Body of pancreas (tissue), 4 donors: ENCODE measurements around the gene KRT80. TPM values are rescaled to one million over a fixed set of nuclear protein-coding genes. Genes with fewer than 3 reads are reported as not detected.
A peak's percentile ranks its signal among the peaks of the same experiment; 100 is the strongest.

Experiments used
- ATAC-seq: fragments of 150-250 bp; one replicate; pipeline ENCODE4 v1.9.1; 2016
- DNase-seq, 4 donors: peaks; one replicate each; pipeline ENCODE4 v3.0.0-alpha.2; 2019
- H3K27ac ChIP-seq, 4 donors: fragments of 200-600 bp; sonication (generic); 1 replicate in 3 of 4; 2 replicates in 1 of 4; pipeline versions ENCODE4 v1.5.1 to v1.6.1; 2016 to 2019; ENCODE audit warnings: mild to moderate bottlenecking in 1 of 4, mixed read lengths in 1 of 4, moderate library complexity in 1 of 4
- H3K27me3 ChIP-seq, 2 donors: fragments of 200-600 bp; sonication (generic); one replicate each; pipeline ENCODE4 v1.6.0; 2016; ENCODE audit warnings: mild to moderate bottlenecking in 1 of 2
- H3K36me3 ChIP-seq, 2 donors: fragments of 200-600 bp; sonication (generic); replicated peaks in 1 of 2; 2 replicates each; pipeline ENCODE4 v1.5.1; 2016; ENCODE audit warnings: low read depth in 2 of 2; ENCODE audit not compliant: insufficient read depth in 1 of 2
- H3K4me1 ChIP-seq: fragments of 200-600 bp; sonication (generic); one replicate; pipeline ENCODE4 v1.6.0; 2016
- H3K4me3 ChIP-seq, 2 donors: fragments of 200-600 bp; sonication (generic); 1 replicate in 1 of 2; 2 replicates in 1 of 2; pipeline ENCODE4 v1.5.1; 2016 to 2019
- H3K9me3 ChIP-seq, 3 donors: fragments of 200-600 bp; sonication (generic); 1 replicate in 2 of 3; 2 replicates in 1 of 3; pipeline ENCODE4 v1.5.1; 2016
- CTCF ChIP-seq, 7 experiments: fragments of 450-650 bp in 4 of 7; fragments of 200-600 bp in 3 of 7; sonication (generic) in 3 of 7; IDR thresholded peaks; one replicate each; pipeline ENCODE4 v1.5.1; 2016 to 2019; ENCODE audit warnings: antibody characterized with exemption in 7 of 7
- POLR2A ChIP-seq, 3 donors: fragments of 450-650 bp; IDR thresholded peaks; one replicate each; pipeline ENCODE4 v1.6.1; 2016; ENCODE audit warnings: antibody characterized with exemption in 3 of 3, mild to moderate bottlenecking in 2 of 3
- WGBS, 2 donors: methylation state at CpG; one replicate each; pipeline ENCODE4 v1.1.5; 2017; 5-methylcytosine and 5-hydroxymethylcytosine counted together
- intact Hi-C: fragments of 100-400 bp; cut with DNase I; formaldehyde crosslinking; loops from one replicate; pipeline ENCODE4 v1.15.1; 2023
- total RNA-seq, 2 donors: library from RNA; depleted of rRNA; stranded (reverse); fragments of >200 nt; gene quantifications; one replicate each; pipeline ENCODE4 v1.1.0, GENCODE V29; 2016

The KRT80 gene
- total RNA-seq, 2 donors from 2014 or later = 10.2 to 11.9 TPM

DNA sequence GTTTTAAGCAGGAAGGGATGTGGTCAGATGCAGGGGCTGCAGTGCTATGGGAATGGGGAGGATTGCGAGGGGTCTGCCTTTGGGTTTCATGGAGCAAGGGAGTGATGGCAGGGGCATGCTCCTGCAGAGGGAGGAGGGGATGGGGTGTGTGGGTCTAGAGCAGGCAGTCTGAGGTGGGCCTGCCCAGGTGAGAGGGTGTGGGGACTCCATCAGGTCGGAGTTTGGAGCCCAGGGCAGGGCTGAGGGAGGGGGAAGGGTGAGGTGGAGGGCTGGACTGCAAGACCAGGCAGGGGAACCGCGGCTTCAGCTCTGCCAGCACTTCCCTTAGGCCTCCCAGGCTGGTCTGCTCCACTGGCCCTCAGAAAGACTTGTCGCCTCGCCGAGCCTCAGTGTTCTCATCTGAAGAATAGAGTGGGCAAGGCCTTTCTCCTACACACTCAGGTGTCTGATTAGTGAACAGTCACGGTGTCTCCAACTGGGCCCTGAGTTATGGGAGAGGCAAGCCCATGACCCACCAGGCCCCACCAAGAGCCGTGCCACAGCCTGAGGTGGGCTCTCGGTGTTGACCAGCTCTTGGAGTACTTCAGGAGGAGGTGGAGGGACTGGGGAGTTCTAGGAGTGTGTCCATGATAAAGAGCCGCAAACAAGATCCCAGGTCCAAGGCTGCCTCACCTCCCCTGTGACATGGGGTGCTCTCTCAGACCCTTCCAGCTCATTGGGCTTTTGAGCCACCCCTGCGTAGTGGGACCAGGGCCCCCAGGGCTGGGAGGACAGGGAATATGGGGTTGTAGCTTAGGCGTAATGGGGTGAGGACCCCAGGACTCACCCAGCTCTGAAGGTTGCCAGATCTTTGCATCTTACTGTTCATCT lies 20.1 kb upstream of the KRT80 start:
- intact Hi-C loops = loop anchor here (5.0 kb wide), 1 partner anchor 45 kb away; no protein-coding TSS in a partner anchor
- Histone ChIP-seq H3K4me3 (no peak overlapping the region), H3K4me1 (peaks cover 67% of the 10 kb centered on the region), H3K9me3 (no peaks in the 10 kb centered on the region), H3K27ac (no peak overlapping the region), H3K36me3 (no peaks in the 10 kb centered on the region), H3K27me3 (no peaks in the 10 kb centered on the region)
- no peak for TF ChIP-seq POLR2A (IDR thresholded peaks at IDR 0.05)
- no peak for ATAC-seq
- WGBS, 2 donors = 81 to 87% methylated on average over 10 to 13 of the region's 13 CpGs
- peak in 1 of 4 donors; percentile 9 for DNase-seq

DNA sequence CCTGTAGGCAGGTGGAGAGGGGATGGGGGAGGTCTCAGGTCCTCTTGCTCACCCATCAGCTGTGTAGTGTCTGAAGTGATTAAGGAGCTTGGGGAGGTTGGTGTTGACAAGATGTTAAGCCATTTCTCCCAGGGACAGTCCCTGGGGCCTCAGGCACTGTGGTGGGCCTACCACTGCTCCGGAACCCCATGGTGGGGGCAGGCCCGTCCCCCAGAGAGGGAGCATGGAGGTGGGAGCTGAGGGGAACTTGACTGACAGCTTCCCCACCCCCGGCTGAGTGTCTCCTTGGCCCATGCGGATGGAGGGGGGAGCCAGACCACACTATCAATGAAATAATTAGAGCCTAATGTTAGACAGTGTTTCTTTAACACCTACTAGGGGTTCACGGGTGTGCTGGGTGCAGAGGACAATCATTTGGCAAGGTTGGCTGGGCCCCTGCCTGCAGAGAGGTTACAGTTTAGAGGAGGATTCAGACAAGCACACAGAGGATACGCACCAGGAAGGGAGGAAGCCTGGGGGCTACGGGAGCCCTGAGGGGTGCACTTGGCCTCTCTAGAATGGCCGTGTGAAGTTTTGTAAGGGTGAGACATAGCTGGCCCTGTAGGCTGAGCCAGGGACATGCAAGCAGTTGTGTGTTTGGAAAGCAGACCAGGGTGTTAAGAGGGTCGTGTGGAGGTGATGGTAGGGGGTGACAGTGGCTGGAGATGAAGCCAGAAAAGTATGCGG lies 19.3 kb upstream of the KRT80 start:
- 77 to 79% methylated on average over 10 of the region's 10 CpGs for WGBS, 2 donors
- H3K36me3 ChIP-seq = no peaks in the 10 kb centered on the region
- no peak overlapping the region for H3K4me3 ChIP-seq
- no peak overlapping the region for H3K27ac ChIP-seq
- no peaks in the 10 kb centered on the region for H3K9me3 ChIP-seq
- H3K4me1 ChIP-seq = peaks cover 67% of the 10 kb centered on the region
- ATAC-seq (no peak), DNase-seq (peak in 1 of 4 donors; percentile 5)
- intact Hi-C loops = loop anchor here (5.0 kb wide), 1 partner anchor 44 kb away; no protein-coding TSS in a partner anchor
- TF ChIP-seq POLR2A (IDR thresholded peaks at IDR 0.05) (no peak), CTCF (IDR thresholded peaks at IDR 0.05) (no peak)
- H3K27me3 ChIP-seq = no peaks in the 10 kb centered on the region

- H3K9me3 ChIP-seq = no peaks in the 10 kb centered on the region
- no peak overlapping the region for H3K4me3 ChIP-seq
- H3K27me3 ChIP-seq = no peaks in the 10 kb centered on the region
- no peak for TF ChIP-seq POLR2A (IDR thresholded peaks at IDR 0.05)
- TF ChIP-seq CTCF (IDR thresholded peaks at IDR 0.05) = no peak
- no peaks in the 10 kb centered on the region for H3K36me3 ChIP-seq
- ATAC-seq (no peak), DNase-seq (peak in 1 of 4 donors; percentile 39)
- 77 to 84% methylated on average over 7 of the region's 7 CpGs for WGBS, 2 donors
- intact Hi-C loops = loop anchor here (5.0 kb wide), 1 partner anchor 43 kb away; no protein-coding TSS in a partner anchor
- peaks cover 65% of the 10 kb centered on the region for H3K4me1 ChIP-seq
- H3K27ac ChIP-seq = no peak overlapping the region
Observed at GRCh38 chr12:52210186-52210924, 18.5 kb upstream of the KRT80 start.

- Histone ChIP-seq H3K27ac (peak overlapping the region in 1 of 4 donors; percentile 98), H3K4me1 (peaks cover 59% of the 10 kb centered on the region), H3K36me3 (no peaks in the 10 kb centered on the region), H3K4me3 (no peak overlapping the region), H3K27me3 (no peaks in the 10 kb centered on the region), H3K9me3 (no peaks in the 10 kb centered on the region)
- 68% methylated on average over 7 to 8 of the region's 8 CpGs for WGBS, 2 donors
- intact Hi-C loops = no loop called here
- ATAC-seq (no peak), DNase-seq (peak in 1 of 4 donors; percentile 26)
- TF ChIP-seq CTCF (IDR thresholded peaks at IDR 0.05) = no peak
- no peak for TF ChIP-seq POLR2A (IDR thresholded peaks at IDR 0.05)
Observed at GRCh38 chr12:52209321-52209720, 17.5 kb upstream of the KRT80 start.
